ENCODE results near the gene GAPDH.
"Not testable (repeated sequence)": the region's sequence is repeated elsewhere in the genome, so short reads cannot be mapped to it uniquely, and the experiment has no call there.

GAPDH gene

DNA sequence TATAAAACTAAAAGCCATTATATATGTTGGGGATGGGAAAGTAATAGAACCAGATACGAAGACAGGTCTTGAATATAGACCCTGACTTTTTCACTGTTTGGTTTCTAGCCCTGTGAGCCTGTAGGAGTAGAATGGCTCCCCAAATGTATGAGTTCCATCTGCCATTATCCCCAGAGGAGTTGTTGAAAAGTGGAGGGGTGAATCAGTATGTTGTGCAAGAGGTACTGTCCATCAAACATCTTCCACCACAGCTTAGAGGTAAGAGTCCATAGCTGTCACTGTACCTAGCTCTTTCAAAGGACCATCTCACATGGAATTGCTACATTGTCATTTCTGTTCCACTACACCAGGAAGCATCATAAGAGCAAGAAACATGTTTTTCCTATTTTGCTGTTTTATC lies 39.3 kb upstream of the GAPDH start:
- ChIA-PET CTCF (interaction anchor here (0.6 to 2.3 kb wide), 3 partner anchors 42 to 209 kb away, joined by 3 to 10 read pairs (median 5); no protein-coding TSS in a partner anchor), POLR2A (interaction anchor here (0.5 to 3.2 kb wide), 5 partner anchors 11 to 194 kb away, joined by 3 to 26 read pairs (median 7); partner anchors contain the start of genes GAPDH, VAMP1 and ZNF384)
- TF ChIP-seq SETDB1 (IDR thresholded peaks at IDR 0.05; ENCODE audit: insufficient read length, low read length) (no peak), ZNF426 (tag by site-specific recombination; IDR thresholded peaks at IDR 0.05) (no peak), OSR2 (tag by site-specific recombination; IDR thresholded peaks at IDR 0.05) (no peak), ZNF354C (tag by site-specific recombination; IDR thresholded peaks at IDR 0.05; ENCODE audit: borderline replicate concordance, low read depth) (no peak), GLIS1 (tag by site-specific recombination; IDR thresholded peaks at IDR 0.05) (no peak), ZSCAN23 (tag by site-specific recombination; IDR thresholded peaks at IDR 0.05) (no peak), ZNF560 (tag by site-specific recombination; IDR thresholded peaks at IDR 0.05; ENCODE audit: borderline replicate concordance) (no peak), ZNF112 (tag by site-specific recombination; IDR thresholded peaks at IDR 0.05) (no peak), ZNF639 (tag by site-specific recombination; IDR thresholded peaks at IDR 0.05) (no peak), ZSCAN16 (tag by site-specific recombination; IDR thresholded peaks at IDR 0.05) (no peak), ZNF133 (tag by site-specific recombination; IDR thresholded peaks at IDR 0.05) (no peak), ZBTB11 (tag by site-specific recombination; conservative IDR thresholded peaks at IDR 0.05; ENCODE audit: low read depth) (no peak)
- TF ChIP-seq, protein P1, sequence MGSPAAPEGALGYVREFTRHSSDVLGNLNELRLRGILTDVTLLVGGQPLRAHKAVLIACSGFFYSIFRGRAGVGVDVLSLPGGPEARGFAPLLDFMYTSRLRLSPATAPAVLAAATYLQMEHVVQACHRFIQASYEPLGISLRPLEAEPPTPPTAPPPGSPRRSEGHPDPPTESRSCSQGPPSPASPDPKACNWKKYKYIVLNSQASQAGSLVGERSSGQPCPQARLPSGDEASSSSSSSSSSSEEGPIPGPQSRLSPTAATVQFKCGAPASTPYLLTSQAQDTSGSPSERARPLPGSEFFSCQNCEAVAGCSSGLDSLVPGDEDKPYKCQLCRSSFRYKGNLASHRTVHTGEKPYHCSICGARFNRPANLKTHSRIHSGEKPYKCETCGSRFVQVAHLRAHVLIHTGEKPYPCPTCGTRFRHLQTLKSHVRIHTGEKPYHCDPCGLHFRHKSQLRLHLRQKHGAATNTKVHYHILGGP (tag by site-specific recombination; IDR thresholded peaks at IDR 0.05) = no peak
- Histone ChIP-seq H3K36me3 (ENCODE audit: control insufficient read depth in 2 of 2, insufficient read depth in 1 of 2, low read length in 2 of 2) (peaks cover 56 to 67% of the 10 kb centered on the region in 2 experiments), H3K9me3 (ENCODE audit: control insufficient read depth, insufficient read depth, low read depth, low read length) (no peaks in the 10 kb centered on the region), H3K4me3 (ENCODE audit: low read depth, low read length) (peak overlapping the region; percentile 93), H3K27ac (ENCODE audit: extremely low read depth, low read depth, low read length) (no peak overlapping the region), H3K4me1 (ENCODE audit: control insufficient read depth, insufficient read depth, low read length) (peaks cover 7% of the 10 kb centered on the region; the same call in 1 of the 2 replicates)

GRCh38 chr12:6497291-6497690 lies 37.0 kb upstream of the GAPDH start:
- H3K36me3 ChIP-seq (ENCODE audit: control insufficient read depth in 2 of 2, insufficient read depth in 1 of 2, low read length in 2 of 2) = peaks cover 53 to 71% of the 10 kb centered on the region in 2 experiments
- ChIA-PET POLR2A (interaction anchor here (1.9 to 3.2 kb wide), 2 partner anchors 27 to 37 kb away, joined by 8 to 26 read pairs; partner anchors contain the start of genes GAPDH and VAMP1), CTCF (interaction anchor here (0.6 to 2.0 kb wide), 5 partner anchors 15 to 172 kb away, joined by 4 to 10 read pairs (median 7); no protein-coding TSS in a partner anchor)

DNA sequence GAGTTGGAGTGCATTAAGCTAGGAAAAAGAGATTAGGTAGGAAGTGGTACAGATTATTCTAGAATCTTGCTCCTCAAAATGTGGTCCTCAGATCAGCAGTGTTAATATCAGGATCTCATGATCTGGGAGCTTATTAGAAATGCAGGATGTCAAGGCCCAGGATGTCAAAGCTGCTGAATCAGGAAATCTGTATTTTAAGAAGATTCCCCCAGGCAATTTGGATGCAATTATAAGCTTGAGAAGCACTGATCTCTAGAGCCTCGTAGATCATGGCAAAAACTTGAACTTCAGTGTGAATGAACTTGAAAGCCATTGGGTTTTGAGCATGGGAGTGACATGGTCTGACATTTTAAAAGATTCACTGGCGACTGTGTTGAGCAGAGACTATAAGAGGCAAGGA lies 33.9 kb upstream of the GAPDH start:
- ChIA-PET POLR2A (interaction anchor here (0.6 to 1.5 kb wide), 5 partner anchors 30 to 164 kb away, joined by 3 to 6 read pairs (median 3); partner anchors contain the start of genes GAPDH and VAMP1), CTCF (interaction anchor here (0.7 to 1.1 kb wide), 3 partner anchors 8 to 38 kb away, joined by 3 to 4 read pairs (median 3); no protein-coding TSS in a partner anchor)
- peaks cover 72 to 85% of the 10 kb centered on the region in 2 experiments for H3K36me3 ChIP-seq (ENCODE audit: control insufficient read depth in 2 of 2, insufficient read depth in 1 of 2, low read length in 2 of 2)
- no peaks in the 10 kb centered on the region for H3K4me1 ChIP-seq (ENCODE audit: control insufficient read depth, insufficient read depth, low read length)
- no peak overlapping the region for H3K27ac ChIP-seq (ENCODE audit: extremely low read depth, low read depth, low read length)
- H3K9me3 ChIP-seq (ENCODE audit: control insufficient read depth, insufficient read depth, low read depth, low read length) = no peaks in the 10 kb centered on the region
- H3K4me3 ChIP-seq (ENCODE audit: low read depth, low read length) = no peak overlapping the region
- TF ChIP-seq ZFHX2 (tag by site-specific recombination; conservative IDR thresholded peaks at IDR 0.05) = no peak
- no peak for TF ChIP-seq ZSCAN23 (tag by site-specific recombination; IDR thresholded peaks at IDR 0.05)
- TF ChIP-seq OSR2 (tag by site-specific recombination; IDR thresholded peaks at IDR 0.05) = no peak
- TF ChIP-seq ZNF837 (tag by site-specific recombination; IDR thresholded peaks at IDR 0.05) = no peak
- TF ChIP-seq TCF7L2 (IDR thresholded peaks at IDR 0.05; ENCODE audit: borderline replicate concordance, low read depth, low read length) = no peak
- TF ChIP-seq ZNF677 (tag by site-specific recombination; IDR thresholded peaks at IDR 0.05) = no peak
- TF ChIP-seq ZBTB7A (tag by site-specific recombination; IDR thresholded peaks at IDR 0.05; ENCODE audit: low read depth) = no peak
- TF ChIP-seq HOXA7 (CRISPR knock-in tag; IDR thresholded peaks at IDR 0.05; ENCODE audit: borderline replicate concordance) = no peak
- no peak for TF ChIP-seq ZNF530 (tag by site-specific recombination; IDR thresholded peaks at IDR 0.05; ENCODE audit: low read depth)
- TF ChIP-seq BCL11A (tag by site-specific recombination; IDR thresholded peaks at IDR 0.05; ENCODE audit: low read depth) = no peak
- TF ChIP-seq ZBTB44 (tag by site-specific recombination; IDR thresholded peaks at IDR 0.05) = no peak

More at GRCh38 chr12:6497291-6497690, 37.0 kb upstream of the GAPDH start:
- H3K4me1 ChIP-seq (ENCODE audit: control insufficient read depth, insufficient read depth, low read length); H3K4me3 ChIP-seq (ENCODE audit: low read depth, low read length); H3K27ac ChIP-seq (ENCODE audit: extremely low read depth, low read depth, low read length); H3K9me3 ChIP-seq (ENCODE audit: control insufficient read depth, insufficient read depth, low read depth, low read length): not testable (repeated sequence)
